OCI-LY3 (cell line): ENCODE data around the gene TOP2A.

Source experiments
- EZH2phosphoT487 ChIP-seq: fragments of 200-600 bp; shearing (Covaris generic); IDR thresholded peaks from 2 replicates; pipeline ENCODE4 v1.6.1; 2018; ENCODE audit warnings: antibody characterized with exemption, mixed run types, low read depth
- TF ChIP-seq, protein P1 (sequence below): fragments of 200-600, 300-600 bp; sonication (generic); IDR thresholded peaks from 2 replicates; pipeline ENCODE4 v1.5.1; 2014; ENCODE audit warnings: antibody characterized with exemption, low read length, low read depth

DNA sequence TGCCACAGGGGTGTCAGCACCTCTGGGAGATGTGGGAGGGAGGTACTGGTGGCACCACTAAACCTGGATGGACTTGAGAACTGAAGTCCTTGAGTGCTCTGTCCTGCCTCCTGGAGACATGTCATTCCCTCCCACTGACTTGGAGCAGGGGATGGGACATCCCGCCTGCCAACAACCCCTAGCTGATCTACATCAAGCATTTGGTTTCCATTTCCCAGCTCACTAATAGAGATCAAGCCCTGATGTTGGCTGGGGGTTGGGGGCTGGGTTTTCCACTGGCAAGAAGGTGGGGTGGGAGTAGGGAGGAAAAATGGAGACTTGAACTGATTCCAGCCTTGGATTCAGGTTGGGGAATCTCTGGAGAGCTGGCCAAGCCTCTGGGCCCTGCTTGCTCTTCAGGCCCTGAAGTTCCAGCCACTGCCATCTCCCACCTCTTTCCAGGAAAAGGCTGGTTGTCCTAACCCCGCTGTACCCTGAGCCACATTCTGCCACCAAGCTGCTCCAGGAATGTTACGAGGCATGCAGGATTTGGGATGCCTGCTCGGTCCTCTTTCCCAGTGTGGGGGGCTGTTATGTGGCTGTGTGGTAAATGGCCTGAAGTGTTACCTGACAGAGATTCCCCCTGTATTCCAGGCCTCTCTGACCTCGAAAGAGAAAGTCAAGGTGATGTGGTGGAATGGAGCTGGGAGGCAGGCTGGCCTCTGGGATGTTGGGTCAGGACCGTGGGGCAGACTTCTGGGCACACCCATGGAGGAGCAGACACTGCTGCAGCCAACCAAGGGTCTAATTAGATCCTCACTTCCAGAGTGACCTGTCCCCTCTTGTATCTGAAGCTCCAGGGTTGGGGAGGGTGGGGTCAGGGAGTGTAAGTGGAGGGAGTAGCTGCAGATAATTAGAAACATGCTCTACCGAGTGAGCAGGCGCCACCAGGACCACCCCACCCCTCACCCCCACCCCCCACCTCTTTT lies 42.2 kb upstream of the TOP2A start:
- TF ChIP-seq, protein P1, sequence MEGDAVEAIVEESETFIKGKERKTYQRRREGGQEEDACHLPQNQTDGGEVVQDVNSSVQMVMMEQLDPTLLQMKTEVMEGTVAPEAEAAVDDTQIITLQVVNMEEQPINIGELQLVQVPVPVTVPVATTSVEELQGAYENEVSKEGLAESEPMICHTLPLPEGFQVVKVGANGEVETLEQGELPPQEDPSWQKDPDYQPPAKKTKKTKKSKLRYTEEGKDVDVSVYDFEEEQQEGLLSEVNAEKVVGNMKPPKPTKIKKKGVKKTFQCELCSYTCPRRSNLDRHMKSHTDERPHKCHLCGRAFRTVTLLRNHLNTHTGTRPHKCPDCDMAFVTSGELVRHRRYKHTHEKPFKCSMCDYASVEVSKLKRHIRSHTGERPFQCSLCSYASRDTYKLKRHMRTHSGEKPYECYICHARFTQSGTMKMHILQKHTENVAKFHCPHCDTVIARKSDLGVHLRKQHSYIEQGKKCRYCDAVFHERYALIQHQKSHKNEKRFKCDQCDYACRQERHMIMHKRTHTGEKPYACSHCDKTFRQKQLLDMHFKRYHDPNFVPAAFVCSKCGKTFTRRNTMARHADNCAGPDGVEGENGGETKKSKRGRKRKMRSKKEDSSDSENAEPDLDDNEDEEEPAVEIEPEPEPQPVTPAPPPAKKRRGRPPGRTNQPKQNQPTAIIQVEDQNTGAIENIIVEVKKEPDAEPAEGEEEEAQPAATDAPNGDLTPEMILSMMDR: no peak
- no peak for TF ChIP-seq EZH2phosphoT487
